Measurements from ENCODE around the gene SEC24C.

SEC24C gene

DNA sequence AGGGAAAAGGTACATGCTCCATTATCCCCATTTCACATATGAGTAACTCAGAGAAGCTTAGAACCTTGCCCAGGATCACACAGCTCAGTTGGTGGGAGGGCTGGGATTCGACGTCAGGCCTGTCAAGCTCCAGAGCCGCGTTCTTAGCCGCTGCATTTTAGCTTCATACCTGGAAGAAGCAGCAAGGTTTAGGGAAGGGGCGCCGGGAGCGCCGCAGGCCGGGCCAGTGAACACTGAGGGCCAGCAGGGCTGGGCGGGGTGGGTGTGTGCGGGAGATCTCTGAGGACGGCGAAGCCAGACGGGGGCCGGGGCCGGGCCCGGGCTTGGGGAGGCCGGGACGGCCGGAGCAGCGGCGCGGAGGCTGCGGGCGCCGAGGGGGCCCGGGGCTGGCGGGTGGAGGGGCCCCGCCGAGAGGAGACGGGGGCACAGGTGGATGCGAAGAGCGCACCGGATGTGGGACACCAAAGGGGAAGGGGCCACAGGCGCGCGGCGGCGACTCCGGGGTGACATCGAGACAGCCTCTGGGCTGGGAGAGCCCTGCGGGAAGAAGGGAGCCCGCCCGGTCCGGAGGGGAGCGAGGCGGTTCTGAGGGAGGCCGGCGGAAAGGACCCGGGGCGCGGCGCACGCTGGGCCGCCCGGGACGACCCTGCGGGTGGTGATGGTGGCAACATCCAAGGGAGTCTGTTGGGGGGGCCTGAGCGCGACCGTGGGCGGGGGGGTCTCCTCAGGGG lies 66.7 kb downstream of the SEC24C start:
- DNase-seq (ENCODE audit: low read depth in 2 of 2), result peak; percentile 18 to 27

- DNase-seq (ENCODE audit: low read depth in 2 of 2), result no peak
Observed at GRCh38 chr10:73812657-73813056, 68.5 kb downstream of the SEC24C start.

DNA sequence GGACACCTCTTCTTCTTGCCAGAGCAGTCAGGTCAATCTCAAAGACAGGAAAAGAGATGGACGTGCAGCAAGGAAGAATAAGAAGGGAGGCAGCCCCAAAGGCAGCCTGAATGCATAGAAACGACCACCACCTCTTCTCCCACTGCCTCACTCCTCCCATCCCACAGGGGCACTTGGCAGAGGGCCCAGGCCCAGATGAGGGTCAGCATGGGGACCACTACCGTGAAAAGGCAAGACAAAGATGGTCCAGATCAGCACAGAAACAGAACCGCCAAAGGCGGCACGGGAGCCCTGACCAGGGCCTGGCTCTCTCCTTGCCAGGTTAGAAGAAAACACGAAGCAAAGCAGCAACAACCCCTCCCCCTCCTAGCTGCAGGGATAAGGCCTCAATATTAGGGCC lies 69.2 kb downstream of the SEC24C start:
- no peak for DNase-seq (ENCODE audit: low read depth in 2 of 2)

GRCh38 chr10:73814276-73814895 lies 70.2 kb downstream of the SEC24C start:
- DNase-seq (ENCODE audit: low read depth in 2 of 2), result no peak

DNA sequence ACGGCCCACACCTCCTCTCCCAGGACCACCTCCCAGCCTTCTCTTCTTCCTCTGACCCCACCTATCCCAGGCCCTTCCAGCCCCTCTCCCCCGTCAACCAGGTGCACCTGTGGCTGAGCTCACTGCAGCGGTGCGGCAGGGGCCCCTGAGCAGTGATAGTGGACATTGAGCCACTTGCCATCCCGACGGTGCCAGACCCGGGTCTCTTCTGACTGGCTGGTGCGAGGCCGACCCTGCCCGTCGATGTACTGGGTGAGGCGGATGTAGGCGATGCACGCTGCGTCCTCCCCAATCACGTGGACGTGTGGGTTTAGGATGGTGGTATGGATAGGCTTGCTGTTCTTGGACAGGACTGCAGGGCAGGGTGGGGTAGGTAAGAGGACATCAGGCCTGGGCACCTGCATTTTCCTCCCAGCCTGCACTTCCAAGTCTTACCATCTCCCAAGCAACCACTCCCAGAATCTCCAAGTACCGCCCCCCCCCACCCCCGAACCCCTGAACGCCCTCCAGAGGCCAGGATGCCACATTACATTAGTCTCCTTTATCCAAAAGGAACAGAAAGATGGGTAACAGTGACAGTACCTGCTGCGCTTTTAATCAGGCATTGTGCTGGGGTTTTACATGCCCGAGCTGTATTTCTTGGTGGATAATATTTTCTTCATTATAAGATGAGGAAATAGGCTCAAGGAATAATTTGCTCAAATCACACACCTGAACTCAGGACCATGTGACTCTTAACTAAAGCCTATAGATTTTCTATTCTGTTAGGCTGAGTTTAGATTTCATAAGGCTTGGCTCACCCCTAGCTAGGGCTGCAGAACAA lies 70.9 kb downstream of the SEC24C start:
- DNase-seq (ENCODE audit: low read depth in 2 of 2), result no peak

- DNase-seq (ENCODE audit: low read depth in 2 of 2), result no peak
Observed at GRCh38 chr10:73815719-73816030, 71.5 kb downstream of the SEC24C start.

GRCh38 chr10:73816917-73817729 lies 73.0 kb downstream of the SEC24C start:
- no peak for DNase-seq (ENCODE audit: low read depth in 2 of 2)

DNA sequence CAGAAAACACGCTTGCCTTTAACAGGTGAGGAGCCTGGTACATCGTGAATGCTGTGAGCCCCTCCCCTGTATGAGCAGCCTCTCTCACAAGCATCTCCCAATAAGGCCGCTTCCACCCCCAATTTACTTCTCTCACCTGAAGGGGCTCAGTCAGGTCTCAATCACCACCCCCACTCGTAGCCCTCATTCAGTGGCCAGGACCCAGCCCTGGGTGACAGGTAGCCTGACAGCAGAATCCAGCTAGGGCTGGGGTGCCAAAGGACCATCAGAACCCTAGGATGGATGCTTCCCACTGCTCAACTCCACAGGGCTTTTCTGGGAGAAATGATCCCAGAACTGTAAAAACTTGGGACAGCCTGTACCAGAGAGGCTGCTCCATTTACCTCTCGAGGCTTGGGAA lies 73.7 kb downstream of the SEC24C start:
- DNase-seq (ENCODE audit: low read depth in 2 of 2), result no peak

GRCh38 chr10:73818402-73818801 lies 74.2 kb downstream of the SEC24C start:
- no peak for DNase-seq (ENCODE audit: low read depth in 2 of 2)

- DNase-seq (ENCODE audit: low read depth in 2 of 2), result no peak
Observed at GRCh38 chr10:73819081-73819480, 74.9 kb downstream of the SEC24C start.

GRCh38 chr10:73819513-73820093 lies 75.4 kb downstream of the SEC24C start:
- no peak for DNase-seq (ENCODE audit: low read depth in 2 of 2)

Data from stimulated activated CD8-positive, alpha-beta memory T cell treated with anti-CD3 and anti-CD28 coated beads, Interleukin-2, amount 100 ng/mL, for 1 hour (primary cell).